Brain microvascular endothelial cell (primary cell): Measurements from ENCODE around the gene DOCK10.

Experiments used
- DNase-seq: peaks from one replicate; pipeline ENCODE4 v3.0.0-alpha.2; 2020
- H3K27ac ChIP-seq: fragments of 250-450 bp; sonication (Bioruptor Pico); 2 replicates; pipeline ENCODE4 v1.5.1; 2020; ENCODE audit warnings: mild to moderate bottlenecking, moderate library complexity
- H3K27me3 ChIP-seq: fragments of 250-450 bp; sonication (Bioruptor Pico); replicated peaks from 2 replicates; pipeline ENCODE4 v1.5.1; 2020; ENCODE audit warnings: mild to moderate bottlenecking
- H3K36me3 ChIP-seq: fragments of 250-450 bp; sonication (Bioruptor Pico); replicated peaks from 2 replicates; pipeline ENCODE4 v1.5.1; 2020; ENCODE audit warnings: mild to moderate bottlenecking
- H3K4me3 ChIP-seq: 2 replicates; pipeline ENCODE4 v1.5.1; 2011; ENCODE audit warnings: low read depth, mild to moderate bottlenecking, control low read depth, low read length, moderate library complexity
- in situ Hi-C: cut with HindIII; loops from 2 replicates; pipeline ENCODE4 v1.10.0; 2017; ENCODE audit warnings: low sequenced_read_pairs, low pct_ligation_motif_present
- TF ChIP-seq, protein P1 (sequence below): IDR thresholded peaks from 2 replicates; pipeline ENCODE4 v1.5.1; 2011; ENCODE audit warnings: low read depth, mild to moderate bottlenecking, moderate library complexity, low read length, control low read depth, inconsistent platforms; ENCODE audit errors: missing control alignments

The DOCK10 gene

DNA sequence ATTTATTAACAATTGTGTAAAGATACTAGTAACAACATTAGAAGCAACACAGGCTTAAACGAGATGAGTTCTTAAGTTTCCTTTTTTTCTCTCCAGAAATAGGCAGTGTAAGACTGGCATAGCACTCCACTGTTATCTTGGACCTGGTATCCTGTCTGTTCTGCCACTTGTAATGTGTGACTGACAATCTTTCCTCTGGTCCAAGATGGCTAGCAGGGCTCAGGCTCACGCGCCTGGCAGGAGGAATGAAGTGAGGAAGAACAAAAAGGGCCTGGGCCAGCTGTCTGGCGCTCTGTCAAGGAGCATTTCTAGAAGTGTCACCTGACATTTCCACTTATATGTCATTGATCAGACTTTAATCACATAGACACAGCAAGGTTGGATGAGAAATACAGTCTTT, 294.5 kb downstream of the DOCK10 start:
- Histone ChIP-seq H3K36me3 (no peaks in the 10 kb centered on the region), H3K4me3 (no peak overlapping the region), H3K27me3 (no peaks in the 10 kb centered on the region), H3K27ac (no peak overlapping the region)
- in situ Hi-C loops = no loop called here
- no peak for DNase-seq
- TF ChIP-seq, protein P1, sequence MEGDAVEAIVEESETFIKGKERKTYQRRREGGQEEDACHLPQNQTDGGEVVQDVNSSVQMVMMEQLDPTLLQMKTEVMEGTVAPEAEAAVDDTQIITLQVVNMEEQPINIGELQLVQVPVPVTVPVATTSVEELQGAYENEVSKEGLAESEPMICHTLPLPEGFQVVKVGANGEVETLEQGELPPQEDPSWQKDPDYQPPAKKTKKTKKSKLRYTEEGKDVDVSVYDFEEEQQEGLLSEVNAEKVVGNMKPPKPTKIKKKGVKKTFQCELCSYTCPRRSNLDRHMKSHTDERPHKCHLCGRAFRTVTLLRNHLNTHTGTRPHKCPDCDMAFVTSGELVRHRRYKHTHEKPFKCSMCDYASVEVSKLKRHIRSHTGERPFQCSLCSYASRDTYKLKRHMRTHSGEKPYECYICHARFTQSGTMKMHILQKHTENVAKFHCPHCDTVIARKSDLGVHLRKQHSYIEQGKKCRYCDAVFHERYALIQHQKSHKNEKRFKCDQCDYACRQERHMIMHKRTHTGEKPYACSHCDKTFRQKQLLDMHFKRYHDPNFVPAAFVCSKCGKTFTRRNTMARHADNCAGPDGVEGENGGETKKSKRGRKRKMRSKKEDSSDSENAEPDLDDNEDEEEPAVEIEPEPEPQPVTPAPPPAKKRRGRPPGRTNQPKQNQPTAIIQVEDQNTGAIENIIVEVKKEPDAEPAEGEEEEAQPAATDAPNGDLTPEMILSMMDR = no peak

DNA sequence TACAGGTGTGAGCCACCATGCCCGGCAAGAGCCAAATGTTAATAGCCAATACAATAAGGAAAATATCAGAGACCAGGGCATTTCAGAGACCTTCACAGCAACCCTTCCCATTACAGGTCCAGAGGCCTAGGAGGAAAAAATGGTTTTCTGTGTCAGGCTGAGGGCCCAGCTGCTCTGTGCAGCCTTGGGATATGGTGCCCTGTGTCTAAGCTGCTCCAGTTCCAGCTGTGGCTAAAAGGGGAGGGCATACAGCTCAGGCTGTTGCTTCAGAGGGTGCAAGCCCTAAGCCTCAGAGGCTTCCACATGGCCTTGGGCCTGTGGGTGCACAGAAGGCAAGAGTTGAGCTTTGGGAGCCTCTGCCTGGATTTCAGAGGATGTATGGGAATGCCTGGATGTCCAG, 306.0 kb downstream of the DOCK10 start:
- TF ChIP-seq, protein P1 = no peak
- no peak for DNase-seq
- in situ Hi-C loops = no loop called here

DNA sequence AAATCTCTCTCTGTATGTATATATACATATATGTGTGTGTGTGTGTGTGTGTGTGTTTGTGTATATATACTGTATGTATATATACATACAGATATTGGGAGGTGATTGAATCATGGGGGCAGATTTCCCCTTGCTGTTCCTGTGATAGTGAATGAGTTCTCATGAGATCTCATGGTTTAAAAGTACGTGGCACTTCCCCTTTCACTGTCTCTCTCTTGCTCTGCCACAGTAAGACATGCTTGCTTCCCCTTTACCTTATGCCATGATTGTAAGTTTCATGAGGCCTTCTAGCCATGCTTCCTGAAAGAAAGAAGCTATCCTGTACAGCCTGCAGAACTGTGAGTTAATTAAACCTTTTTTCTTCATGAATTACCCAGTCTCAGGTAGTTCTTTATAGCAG, 307.3 kb downstream of the DOCK10 start:
- Histone ChIP-seq H3K4me3 (no peak overlapping the region), H3K27me3 (no peaks in the 10 kb centered on the region), H3K36me3 (no peaks in the 10 kb centered on the region), H3K27ac (no peak overlapping the region)
- TF ChIP-seq, protein P1 = no peak
- DNase-seq = no peak
- in situ Hi-C loops = no loop called here

More for the DNA sequence above, 306.0 kb downstream of the DOCK10 start:
- no peaks in the 10 kb centered on the region for H3K36me3 ChIP-seq
- H3K4me3 ChIP-seq = no peak overlapping the region
- H3K27ac ChIP-seq = no peak overlapping the region
- H3K27me3 ChIP-seq = no peaks in the 10 kb centered on the region

DNA sequence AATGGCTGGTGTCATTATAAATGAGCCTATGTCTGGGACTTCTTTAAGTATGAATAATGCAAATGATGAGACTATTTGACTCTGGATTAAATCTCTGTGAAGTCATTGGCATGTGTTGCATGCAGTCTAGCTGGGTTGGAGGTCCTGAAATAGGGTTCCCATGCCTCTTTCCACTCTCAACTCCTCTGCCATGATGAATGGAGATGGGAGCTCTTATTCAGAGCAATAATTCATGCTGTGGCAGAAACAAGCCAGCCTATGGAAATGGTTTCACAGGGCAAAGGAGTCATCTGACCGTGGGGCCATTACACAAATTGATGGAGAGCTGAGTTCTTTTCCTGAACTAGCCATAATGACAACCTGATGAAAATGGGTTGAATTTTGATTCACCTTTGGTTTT, 310.6 kb downstream of the DOCK10 start:
- Histone ChIP-seq H3K27ac (no peak overlapping the region), H3K4me3 (no peak overlapping the region), H3K36me3 (no peaks in the 10 kb centered on the region), H3K27me3 (no peaks in the 10 kb centered on the region)
- TF ChIP-seq, protein P1 = no peak
- in situ Hi-C loops = no loop called here
- DNase-seq = no peak

DNA sequence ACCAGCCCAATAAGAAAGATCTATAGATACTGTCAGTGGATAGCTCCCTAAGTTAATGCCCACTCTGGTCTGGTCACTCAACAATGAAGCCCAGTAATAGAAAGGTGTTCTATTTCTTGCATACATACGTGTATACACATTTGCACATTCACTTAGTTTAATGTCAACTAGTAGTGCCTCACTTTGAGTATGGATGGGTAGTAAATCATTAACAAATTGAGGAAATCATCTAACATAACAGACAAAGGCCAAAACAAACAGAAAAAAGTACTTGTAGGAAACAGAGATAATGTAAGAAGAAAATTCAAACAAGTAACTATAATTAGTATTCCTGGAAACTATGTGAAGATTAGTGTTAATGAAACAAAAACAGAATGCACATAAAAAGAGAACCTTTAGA, 312.8 kb downstream of the DOCK10 start:
- in situ Hi-C loops = no loop called here
- Histone ChIP-seq H3K27ac (no peak overlapping the region), H3K4me3 (no peak overlapping the region), H3K36me3 (no peaks in the 10 kb centered on the region), H3K27me3 (no peaks in the 10 kb centered on the region)
- no peak for DNase-seq
- TF ChIP-seq, protein P1 = no peak

DNA sequence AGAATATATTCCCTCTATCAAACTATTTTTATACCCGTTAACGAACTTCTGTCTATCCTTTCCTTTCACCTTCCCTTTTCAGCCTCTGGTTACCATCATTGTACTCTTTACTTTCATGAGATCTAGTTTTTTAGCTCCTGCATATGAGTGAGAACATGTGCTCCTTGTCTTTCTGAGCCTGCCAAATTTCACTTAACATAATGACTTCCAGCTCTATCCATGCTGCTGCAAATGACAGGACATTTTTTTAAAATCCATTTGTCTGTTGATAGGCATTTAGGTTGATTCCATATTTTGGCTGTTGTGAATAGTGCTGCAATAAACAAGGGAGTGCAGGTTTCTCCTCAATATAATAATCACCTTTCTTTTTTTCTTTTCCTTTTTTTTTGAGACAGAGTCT, 317.9 kb downstream of the DOCK10 start:
- H3K36me3 ChIP-seq = no peaks in the 10 kb centered on the region
- DNase-seq = no peak
- H3K27me3 ChIP-seq = no peaks in the 10 kb centered on the region
- H3K27ac ChIP-seq = no peak overlapping the region
- in situ Hi-C loops = no loop called here
- TF ChIP-seq, protein P1 = no peak
- no peak overlapping the region for H3K4me3 ChIP-seq
